GM12878 (cell line): ENCODE measurements around the gene SLC10A1. TPM values are rescaled to one million over a fixed set of nuclear protein-coding genes. Genes with fewer than 3 reads are reported as not detected.

ENCODE experiments used
- BRCA1 ChIP-seq: IDR thresholded peaks from 2 replicates; pipeline ENCODE4 v1.6.1; 2011; ENCODE audit warnings: low read depth, low read length, improper control_type of control experiment
- FOXK2 ChIP-seq: fragments of 450-650 bp; IDR thresholded peaks from 2 replicates; pipeline ENCODE4 v1.6.1; 2017; ENCODE audit warnings: mild to moderate bottlenecking, moderate library complexity
- GABPA ChIP-seq: IDR thresholded peaks from 2 replicates; pipeline ENCODE4 v1.6.1; 2014; ENCODE audit warnings: antibody characterized with exemption, low read depth, mild to moderate bottlenecking, inconsistent platforms
- MEF2A ChIP-seq: IDR thresholded peaks from 2 replicates; pipeline ENCODE4 v1.6.1; 2011; ENCODE audit warnings: low read depth, mild to moderate bottlenecking, low read length, moderate library complexity; ENCODE audit not compliant: insufficient read depth
- NBN ChIP-seq: fragments of 450-650 bp; IDR thresholded peaks from 2 replicates; pipeline ENCODE4 v1.6.1; 2016
- PML ChIP-seq: IDR thresholded peaks from 2 replicates; pipeline ENCODE4 v1.6.1; 2012; ENCODE audit warnings: low read length, inconsistent platforms
- RAD21 ChIP-seq: IDR thresholded peaks from 2 replicates; pipeline ENCODE4 v1.6.1; 2011; ENCODE audit warnings: mild to moderate bottlenecking, low read depth, low read length, moderate library complexity; ENCODE audit not compliant: insufficient read depth
- RB1 ChIP-seq: fragments of 450-650 bp; formaldehyde crosslinking; IDR thresholded peaks from 2 replicates; pipeline ENCODE4 v1.6.1; 2017; ENCODE audit warnings: mild to moderate bottlenecking, borderline replicate concordance
- RUNX3 ChIP-seq: IDR thresholded peaks from 2 replicates; pipeline ENCODE4 v1.6.1; 2012; ENCODE audit warnings: low read length, inconsistent platforms
- SMC3 ChIP-seq: IDR thresholded peaks from 2 replicates; pipeline ENCODE4 v1.6.1; 2011; ENCODE audit warnings: low read length, improper control_type of control experiment, borderline replicate concordance
- SRF ChIP-seq, 2 experiments: IDR thresholded peaks; 2 replicates each; pipeline ENCODE4 v1.6.1; 2011; ENCODE audit warnings: low read depth in 2 of 2, low read length in 2 of 2, mild to moderate bottlenecking in 1 of 2, moderate library complexity in 1 of 2
- TBL1XR1 ChIP-seq: IDR thresholded peaks from 2 replicates; pipeline ENCODE4 v1.6.1; 2012; ENCODE audit warnings: low read depth, low read length, improper control_type of control experiment
- ZBED1 ChIP-seq: IDR thresholded peaks from 2 replicates; pipeline ENCODE4 v1.6.1; 2016; ENCODE audit warnings: borderline replicate concordance
- ZNF622 ChIP-seq: fragments of 450-650 bp; IDR thresholded peaks from 2 replicates; pipeline ENCODE4 v1.6.1; 2017; ENCODE audit warnings: mild to moderate bottlenecking, inconsistent platforms
- ZZZ3 ChIP-seq: IDR thresholded peaks from 2 replicates; pipeline ENCODE4 v1.6.1; 2011; ENCODE audit warnings: low read depth; ENCODE audit not compliant: control insufficient read depth, insufficient read length
- polyA plus RNA-seq, 11 experiments: library from polyadenylated mRNA; depleted of rRNA in 4 of 11; unstranded in 6 of 11; stranded (reverse) in 5 of 11; fragments of >200 nt; fragmentation: Nextera tagmentation in 4 of 11; fragmentation: Illumina TruSeq in 1 of 11; extraction: Ambion mirVana in 4 of 11; extraction: Trizol in 1 of 11; gene quantifications; 1 replicate in 1 of 11; 2 replicates in 10 of 11; pipeline versions ENCODE4 v1.2.1 to v1.2.3, GENCODE V29; 2011 to 2016; ENCODE audit warnings: inconsistent platforms in 2 of 11, missing spikeins in 2 of 11, low read depth in 1 of 11
- small RNA-seq: library from RNA; depleted of rRNA; stranded (forward); fragments of <200 nt; gene quantifications from one replicate; pipeline ENCODE3, GENCODE V24; 2014
- total RNA-seq, 4 experiments: library from RNA; depleted of rRNA in 3 of 4; stranded (reverse); fragments of >200 nt in 3 of 4; fragmentation: Illumina TruSeq in 1 of 4; extraction: Trizol in 1 of 4; gene quantifications; 2 replicates each; pipeline versions ENCODE4 v1.2.1 to v1.2.3, GENCODE V29; 2013 to 2021
- TF ChIP-seq, protein P1 (sequence below): fragments of 450-650 bp; IDR thresholded peaks from 2 replicates; pipeline ENCODE4 v1.6.1; 2014; ENCODE audit warnings: mild to moderate bottlenecking
- TF ChIP-seq, protein P2 (sequence below): fragments of 450-650 bp; IDR thresholded peaks from 2 replicates; pipeline ENCODE4 v1.6.1; 2017; ENCODE audit warnings: mild to moderate bottlenecking, low read depth, inconsistent platforms; ENCODE audit not compliant: poor library complexity, severe bottlenecking

The SLC10A1 gene
- total and polyA plus RNA-seq, 10 of the 15 experiments (the other 5 are each of a cell fraction or from before 2014, with no cell fraction given) = 0.15 to 0.16 TPM; not detected in 8

DNA sequence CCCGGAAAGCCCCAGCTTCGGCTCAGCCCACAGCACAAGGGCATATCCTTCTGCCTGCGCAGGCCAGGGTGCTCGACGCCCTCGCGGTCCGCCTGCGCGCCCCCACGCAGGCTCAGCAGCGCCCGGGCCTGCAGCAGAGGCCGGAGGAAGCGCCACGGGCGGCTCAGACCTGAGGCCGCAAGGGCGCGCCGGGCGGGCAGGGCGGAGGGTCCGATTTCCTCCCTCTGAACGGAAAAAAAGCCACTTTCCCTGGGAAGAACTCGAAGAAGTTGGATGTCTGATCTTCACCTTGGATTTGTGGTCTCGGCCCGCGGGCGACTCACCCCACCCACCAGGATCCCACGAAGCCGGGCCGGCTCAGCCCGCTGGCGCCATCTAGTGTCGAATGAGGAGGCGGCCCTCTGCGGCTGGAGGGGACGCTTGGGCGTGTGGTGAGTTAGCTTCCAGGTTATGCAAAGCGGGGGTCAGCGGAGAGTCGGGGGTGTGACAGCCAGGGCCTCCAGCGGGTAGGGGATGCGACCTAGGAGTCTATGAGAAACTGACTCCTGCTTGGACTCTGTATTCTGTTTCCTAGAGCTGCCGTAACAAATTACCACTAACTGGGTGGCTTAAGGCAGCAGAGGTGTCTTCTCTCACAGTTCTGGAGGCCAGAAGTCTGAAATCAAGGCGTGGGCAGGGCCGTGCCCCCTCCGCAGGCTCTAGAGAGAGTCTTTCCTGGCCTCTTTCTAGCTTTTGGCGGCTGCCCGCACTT lies 70.1 kb downstream of the SLC10A1 start (continued):
- TF ChIP-seq BRCA1 (no peak), RB1 (peak; percentile 82; the same call in 1 of the 2 replicates), FOXK2 (no peak), GABPA (no peak), RAD21 (peak; percentile 99), SMC3 (peak; percentile 100), TBL1XR1 (0 out of 2 replicates have a peak, but pooled peaks have one; percentile 30), MEF2A (0 out of 2 replicates have a peak, but pooled peaks have one; percentile 50), RUNX3 (peak; percentile 78), PML (no peak), NBN (peak; percentile 62; the same call in 1 of the 2 replicates), ZZZ3 (no peak), ZBED1 (no peak), ZNF622 (no peak), SRF (IDR thresholded peaks at IDR 0.05; ENCODE audit: low read depth in 2 of 2, low read length in 2 of 2) (0 out of 4 replicates have a peak, but pooled peaks of 1 of the 2 experiments have one; percentile 2)
- TF ChIP-seq, protein P1, sequence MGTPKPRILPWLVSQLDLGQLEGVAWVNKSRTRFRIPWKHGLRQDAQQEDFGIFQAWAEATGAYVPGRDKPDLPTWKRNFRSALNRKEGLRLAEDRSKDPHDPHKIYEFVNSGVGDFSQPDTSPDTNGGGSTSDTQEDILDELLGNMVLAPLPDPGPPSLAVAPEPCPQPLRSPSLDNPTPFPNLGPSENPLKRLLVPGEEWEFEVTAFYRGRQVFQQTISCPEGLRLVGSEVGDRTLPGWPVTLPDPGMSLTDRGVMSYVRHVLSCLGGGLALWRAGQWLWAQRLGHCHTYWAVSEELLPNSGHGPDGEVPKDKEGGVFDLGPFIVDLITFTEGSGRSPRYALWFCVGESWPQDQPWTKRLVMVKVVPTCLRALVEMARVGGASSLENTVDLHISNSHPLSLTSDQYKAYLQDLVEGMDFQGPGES = no peak
- TF ChIP-seq, protein P2, sequence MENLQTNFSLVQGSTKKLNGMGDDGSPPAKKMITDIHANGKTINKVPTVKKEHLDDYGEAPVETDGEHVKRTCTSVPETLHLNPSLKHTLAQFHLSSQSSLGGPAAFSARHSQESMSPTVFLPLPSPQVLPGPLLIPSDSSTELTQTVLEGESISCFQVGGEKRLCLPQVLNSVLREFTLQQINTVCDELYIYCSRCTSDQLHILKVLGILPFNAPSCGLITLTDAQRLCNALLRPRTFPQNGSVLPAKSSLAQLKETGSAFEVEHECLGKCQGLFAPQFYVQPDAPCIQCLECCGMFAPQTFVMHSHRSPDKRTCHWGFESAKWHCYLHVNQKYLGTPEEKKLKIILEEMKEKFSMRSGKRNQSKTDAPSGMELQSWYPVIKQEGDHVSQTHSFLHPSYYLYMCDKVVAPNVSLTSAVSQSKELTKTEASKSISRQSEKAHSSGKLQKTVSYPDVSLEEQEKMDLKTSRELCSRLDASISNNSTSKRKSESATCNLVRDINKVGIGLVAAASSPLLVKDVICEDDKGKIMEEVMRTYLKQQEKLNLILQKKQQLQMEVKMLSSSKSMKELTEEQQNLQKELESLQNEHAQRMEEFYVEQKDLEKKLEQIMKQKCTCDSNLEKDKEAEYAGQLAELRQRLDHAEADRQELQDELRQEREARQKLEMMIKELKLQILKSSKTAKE = no peak
- TF ChIP-seq, all 136 proteins: peak for 37

Small RNA genes within 50 kb of the gene (small RNA-seq; reads per million reads assigned to genes)
- not detected for gene RF00614

Other genes with a start within 250 kb of the SLC10A1 start
- gene CCDC177, start 222.4 kb downstream of the SLC10A1 start, total RNA-seq (2014; rRNA removed) = not detected in 2 replicates
- not detected in 2 replicates for gene CCDC177, start 222.4 kb downstream of the SLC10A1 start, total RNA-seq (2014; rRNA removed; fragmentation: Illumina TruSeq; extraction: Trizol)
- gene CCDC177, start 222.4 kb downstream of the SLC10A1 start, total RNA-seq (2021) = not detected in 2 replicates
- not detected in 2 replicates for gene CCDC177, start 222.4 kb downstream of the SLC10A1 start, polyA plus RNA-seq (2011; rRNA removed)
- gene CCDC177, start 222.4 kb downstream of the SLC10A1 start, polyA plus RNA-seq (2014; fragmentation: Illumina TruSeq; extraction: Trizol) = not detected in 2 replicates
- gene CCDC177, start 222.4 kb downstream of the SLC10A1 start, polyA plus RNA-seq (2014; fragmentation: Nextera tagmentation; extraction: Ambion mirVana) = not detected
- gene CCDC177, start 222.4 kb downstream of the SLC10A1 start, polyA plus RNA-seq (2014; rRNA removed) = not detected in 2 replicates
- not detected for gene CCDC177, start 222.4 kb downstream of the SLC10A1 start, polyA plus RNA-seq (2016; fragmentation: Nextera tagmentation; extraction: Ambion mirVana)
- 6.9 and 8.3 TPM in 2 replicates for gene SUSD6, start 185.6 kb downstream of the SLC10A1 start, total RNA-seq (2014; rRNA removed)
- gene SUSD6, start 185.6 kb downstream of the SLC10A1 start, total RNA-seq (2014; rRNA removed; fragmentation: Illumina TruSeq; extraction: Trizol) = 11.0 and 11.1 TPM in 2 replicates
- gene SUSD6, start 185.6 kb downstream of the SLC10A1 start, total RNA-seq (2021) = 39.8 and 40.1 TPM in 2 replicates
- gene SUSD6, start 185.6 kb downstream of the SLC10A1 start, polyA plus RNA-seq (2011; rRNA removed) = 11.3 and 16.7 TPM in 2 replicates
- 19.4 and 23.7 TPM in 2 replicates for gene SUSD6, start 185.6 kb downstream of the SLC10A1 start, polyA plus RNA-seq (2014; fragmentation: Illumina TruSeq; extraction: Trizol)
- 1 to 10 TPM; 6.6 to 9.4 TPM for gene SUSD6, start 185.6 kb downstream of the SLC10A1 start, polyA plus RNA-seq (2014; fragmentation: Nextera tagmentation; extraction: Ambion mirVana)
- 25.8 and 31.1 TPM in 2 replicates for gene SUSD6, start 185.6 kb downstream of the SLC10A1 start, polyA plus RNA-seq (2014; rRNA removed)
- 10 to 100 TPM; 27.1 to 33.7 TPM for gene SUSD6, start 185.6 kb downstream of the SLC10A1 start, polyA plus RNA-seq (2016; fragmentation: Nextera tagmentation; extraction: Ambion mirVana)
- 179 and 209 TPM in 2 replicates for gene SRSF5, start 30.1 kb downstream of the SLC10A1 start, total RNA-seq (2014; rRNA removed)
- gene SRSF5, start 30.1 kb downstream of the SLC10A1 start, total RNA-seq (2014; rRNA removed; fragmentation: Illumina TruSeq; extraction: Trizol) = 249 and 265 TPM in 2 replicates
- 278 and 291 TPM in 2 replicates for gene SRSF5, start 30.1 kb downstream of the SLC10A1 start, total RNA-seq (2021)
- 369 and 477 TPM in 2 replicates for gene SRSF5, start 30.1 kb downstream of the SLC10A1 start, polyA plus RNA-seq (2011; rRNA removed)
- gene SRSF5, start 30.1 kb downstream of the SLC10A1 start, polyA plus RNA-seq (2014; fragmentation: Illumina TruSeq; extraction: Trizol) = 370 and 405 TPM in 2 replicates
- gene SRSF5, start 30.1 kb downstream of the SLC10A1 start, polyA plus RNA-seq (2014; fragmentation: Nextera tagmentation; extraction: Ambion mirVana) = 100 to 1,000 TPM; 136 to 225 TPM
- gene SRSF5, start 30.1 kb downstream of the SLC10A1 start, polyA plus RNA-seq (2014; rRNA removed) = 451 and 453 TPM in 2 replicates
- 100 to 1,000 TPM; 266 to 284 TPM for gene SRSF5, start 30.1 kb downstream of the SLC10A1 start, polyA plus RNA-seq (2016; fragmentation: Nextera tagmentation; extraction: Ambion mirVana)
- not detected in 2 replicates for gene SMOC1, start 82.2 kb upstream of the SLC10A1 start, total RNA-seq (2014; rRNA removed)
- not detected in 2 replicates for gene SMOC1, start 82.2 kb upstream of the SLC10A1 start, total RNA-seq (2014; rRNA removed; fragmentation: Illumina TruSeq; extraction: Trizol)
- 0.26 TPM in 1 of 2 replicates, not detected in the other for gene SMOC1, start 82.2 kb upstream of the SLC10A1 start, total RNA-seq (2021)
- gene SMOC1, start 82.2 kb upstream of the SLC10A1 start, polyA plus RNA-seq (2011; rRNA removed) = 0.03 TPM in 1 of 2 replicates, not detected in the other
- not detected in 2 replicates for gene SMOC1, start 82.2 kb upstream of the SLC10A1 start, polyA plus RNA-seq (2014; fragmentation: Illumina TruSeq; extraction: Trizol)
- not detected for gene SMOC1, start 82.2 kb upstream of the SLC10A1 start, polyA plus RNA-seq (2014; fragmentation: Nextera tagmentation; extraction: Ambion mirVana)
- 0.03 TPM in 1 of 2 replicates, not detected in the other for gene SMOC1, start 82.2 kb upstream of the SLC10A1 start, polyA plus RNA-seq (2014; rRNA removed)
- gene SMOC1, start 82.2 kb upstream of the SLC10A1 start, polyA plus RNA-seq (2016; fragmentation: Nextera tagmentation; extraction: Ambion mirVana) = under 1 TPM in 1 of 2 experiments, not detected in 1; 0.14 TPM